H9 (cell line): ENCODE measurements around the gene CDH6. TPM values are rescaled to one million over a fixed set of nuclear protein-coding genes. Genes with fewer than 3 reads are reported as not detected.

ENCODE experiments used
- DNase-seq: peaks from one replicate; pipeline ENCODE4 v3.0.0-alpha.2; 2017
- H2AFZ ChIP-seq: one replicate; pipeline ENCODE4 v1.6.1; 2013; ENCODE audit warnings: mild to moderate bottlenecking, low read length, control low read depth, moderate library complexity
- H2AK5ac ChIP-seq: 2 replicates; pipeline ENCODE4 v1.6.1; 2013; ENCODE audit warnings: low read length, control low read depth, mixed read lengths; ENCODE audit not compliant: insufficient read length
- H2BK120ac ChIP-seq: one replicate; pipeline ENCODE4 v1.6.1; 2013; ENCODE audit warnings: low read depth, mild to moderate bottlenecking, low read length, control low read depth, inconsistent platforms; ENCODE audit not compliant: poor library complexity, severe bottlenecking
- H2BK12ac ChIP-seq: 2 replicates; pipeline ENCODE4 v1.6.1; 2013; ENCODE audit warnings: low read length, control low read depth, mixed read lengths, low read depth; ENCODE audit not compliant: insufficient read length
- H2BK15ac ChIP-seq: 2 replicates; pipeline ENCODE4 v1.6.1; 2013; ENCODE audit warnings: low read depth, low read length, control low read depth
- H2BK20ac ChIP-seq: one replicate; pipeline ENCODE4 v1.6.1; 2013; ENCODE audit warnings: low read depth, mild to moderate bottlenecking, low read length, control low read depth, inconsistent platforms; ENCODE audit not compliant: poor library complexity, severe bottlenecking
- H2BK5ac ChIP-seq: 2 replicates; pipeline ENCODE4 v1.6.1; 2013; ENCODE audit warnings: low read length, control low read depth, mixed read lengths; ENCODE audit not compliant: insufficient read length
- H3K14ac ChIP-seq: 2 replicates; pipeline ENCODE4 v1.6.1; 2013; ENCODE audit warnings: low read length, control low read depth; ENCODE audit not compliant: insufficient read depth
- H3K18ac ChIP-seq: 2 replicates; pipeline ENCODE4 v1.6.1; 2013; ENCODE audit warnings: low read depth, mild to moderate bottlenecking, mixed read lengths, low read length, control low read depth; ENCODE audit not compliant: insufficient read length
- H3K23ac ChIP-seq: 2 replicates; pipeline ENCODE4 v1.6.1; 2013; ENCODE audit warnings: low read length, control low read depth, mixed read lengths, low read depth; ENCODE audit not compliant: insufficient read length
- H3K23me2 ChIP-seq: 2 replicates; pipeline ENCODE4 v1.6.1; 2013; ENCODE audit warnings: low read depth, mild to moderate bottlenecking, mixed read lengths, low read length, control low read depth; ENCODE audit not compliant: insufficient read length, poor library complexity, severe bottlenecking
- H3K27ac ChIP-seq: 2 replicates; pipeline ENCODE4 v1.5.1; 2013; ENCODE audit warnings: low read length, control low read depth, mixed read lengths, low read depth; ENCODE audit not compliant: insufficient read length
- H3K27me3 ChIP-seq: 2 replicates; pipeline ENCODE4 v1.6.1; 2013; ENCODE audit warnings: low read length, control low read depth, inconsistent platforms; ENCODE audit not compliant: insufficient read depth
- H3K4ac ChIP-seq: 2 replicates; pipeline ENCODE4 v1.6.1; 2013; ENCODE audit warnings: low read depth, mild to moderate bottlenecking, control low read depth, inconsistent platforms, low read length, moderate library complexity
- H3K4me1 ChIP-seq: 2 replicates; pipeline ENCODE4 v1.6.1; 2013; ENCODE audit warnings: low read length, control low read depth, inconsistent platforms; ENCODE audit not compliant: insufficient read depth
- H3K4me2 ChIP-seq: 2 replicates; pipeline ENCODE4 v1.6.1; 2013; ENCODE audit warnings: low read length, control low read depth, mixed read lengths; ENCODE audit not compliant: insufficient read length, insufficient read depth
- H3K56ac ChIP-seq: 2 replicates; pipeline ENCODE4 v1.6.1; 2013; ENCODE audit warnings: low read depth, mild to moderate bottlenecking, mixed read lengths, low read length, control low read depth; ENCODE audit not compliant: insufficient read length
- H3K79me1 ChIP-seq: 2 replicates; pipeline ENCODE4 v1.6.1; 2013; ENCODE audit warnings: low read depth, mild to moderate bottlenecking, moderate library complexity, low read length, control low read depth, inconsistent platforms; ENCODE audit not compliant: insufficient read depth, poor library complexity, severe bottlenecking
- H3K79me2 ChIP-seq: 2 replicates; pipeline ENCODE4 v1.6.1; 2013; ENCODE audit warnings: low read length, control low read depth, inconsistent platforms; ENCODE audit not compliant: insufficient read depth
- H3K9ac ChIP-seq: 2 replicates; pipeline ENCODE4 v1.6.1; 2013; ENCODE audit warnings: low read length, control low read depth, mixed read lengths; ENCODE audit not compliant: insufficient read length; ENCODE audit errors: extremely low read depth
- H3K9me3 ChIP-seq: one replicate; pipeline ENCODE4 v1.6.1; 2013; ENCODE audit warnings: low read depth, low read length, inconsistent platforms; ENCODE audit not compliant: control insufficient read depth
- H3T11ph ChIP-seq: one replicate; pipeline ENCODE4 v1.6.1; 2013; ENCODE audit warnings: mild to moderate bottlenecking, low read length, control low read depth, inconsistent platforms
- H4K20me1 ChIP-seq: one replicate; pipeline ENCODE4 v1.6.1; 2013; ENCODE audit not compliant: control insufficient read depth, insufficient read length, insufficient read depth
- H4K5ac ChIP-seq: 2 replicates; pipeline ENCODE4 v1.6.1; 2013; ENCODE audit warnings: low read depth, mild to moderate bottlenecking, mixed read lengths, low read length, control low read depth; ENCODE audit not compliant: insufficient read length
- H4K8ac ChIP-seq: replicated peaks from 2 replicates; pipeline ENCODE4 v1.6.1; 2013; ENCODE audit warnings: low read length, control low read depth, mixed read lengths, low read depth; ENCODE audit not compliant: insufficient read length
- H4K91ac ChIP-seq: 2 replicates; pipeline ENCODE4 v1.6.1; 2013; ENCODE audit warnings: low read depth, mild to moderate bottlenecking, moderate library complexity, mixed read lengths, low read length, control low read depth; ENCODE audit not compliant: insufficient read length
- H3K27ac Mint-ChIP-seq, 3 experiments: 2 replicates in 2 of 3; 3 replicates in 1 of 3; pipeline ENCODE4 v1.8.0; 2020 to 2021; ENCODE audit warnings: mixed read lengths in 3 of 3, mild to moderate bottlenecking in 1 of 3, moderate library complexity in 1 of 3
- H3K27me3 Mint-ChIP-seq: 2 replicates; pipeline ENCODE4 v1.8.0; 2021; ENCODE audit warnings: low read depth, mild to moderate bottlenecking, moderate library complexity, mixed read lengths
- H3K36me3 Mint-ChIP-seq, 3 experiments: 2 replicates in 2 of 3; 3 replicates in 1 of 3; pipeline ENCODE4 v1.8.0; 2020 to 2021; ENCODE audit warnings: low read depth in 3 of 3, mixed read lengths in 3 of 3; ENCODE audit not compliant: insufficient read depth in 1 of 3
- H3K4me1 Mint-ChIP-seq, 2 experiments: 2 replicates each; pipeline ENCODE4 v1.8.0; 2020; ENCODE audit warnings: mixed read lengths in 2 of 2
- H3K4me3 Mint-ChIP-seq, 2 experiments: 2 replicates in 1 of 2; 3 replicates in 1 of 2; pipeline ENCODE4 v1.8.0; 2020 to 2021; ENCODE audit warnings: mild to moderate bottlenecking in 2 of 2, mixed read lengths in 2 of 2, moderate library complexity in 1 of 2
- H3K9me3 Mint-ChIP-seq, 2 experiments: 2 replicates in 1 of 2; 3 replicates in 1 of 2; pipeline ENCODE4 v1.8.0; 2020; ENCODE audit warnings: mild to moderate bottlenecking in 2 of 2, mixed read lengths in 2 of 2, moderate library complexity in 1 of 2
- WGBS: extraction: QIAGEN DNeasy Blood & Tissue Kit; methylation state at CpG from one replicate; pipeline ENCODE4 v1.1.7; 2013; ENCODE audit warnings: missing lambda C conversion rate, low lambda C conversion rate, mixed read lengths; ENCODE audit not compliant: insufficient read length; ENCODE audit errors: extremely low coverage; 5-methylcytosine and 5-hydroxymethylcytosine counted together
- total RNA-seq: library from RNA; stranded (reverse); gene quantifications from 2 replicates; pipeline ENCODE4 v1.2.1, GENCODE V29; 2021
- TF ChIP-seq, protein P1 (sequence below): fragments of 200-600 bp; sonication (generic); conservative IDR thresholded peaks from 3 replicates; pipeline ENCODE4 v1.8.0; 2021; ENCODE audit warnings: antibody characterized with exemption, mild to moderate bottlenecking

Gene CDH6
- total RNA-seq, 1 experiment from 2014 or later, result 11.7 TPM

GRCh38 chr5:31225613-31226012 is 32.1 kb downstream of the CDH6 start:
- Histone ChIP-seq H3K14ac (no peak overlapping the region), H3K9ac (no peak overlapping the region), H3K56ac (no peak overlapping the region), H3K4me2 (no peak overlapping the region), H2BK120ac (no peak overlapping the region), H3K23ac (no peak overlapping the region), H2BK5ac (no peak overlapping the region), H3K9me3 (no peaks in the 10 kb centered on the region), H3K23me2 (no peaks in the 10 kb centered on the region), H3K27me3 (no peaks in the 10 kb centered on the region), H4K8ac (no peak overlapping the region), H2BK20ac (no peak overlapping the region), H3K79me2 (no peaks in the 10 kb centered on the region), H3T11ph (no peak overlapping the region), H3K79me1 (no peaks in the 10 kb centered on the region), H2BK12ac (no peak overlapping the region), H4K5ac (no peak overlapping the region), H4K20me1 (no peaks in the 10 kb centered on the region), H2AK5ac (no peak overlapping the region), H3K4me1 (no peaks in the 10 kb centered on the region), H3K27ac (no peak overlapping the region), H4K91ac (no peak overlapping the region), H2AFZ (no peak overlapping the region), H2BK15ac (no peak overlapping the region), H3K4ac (no peak overlapping the region), H3K18ac (no peak overlapping the region)
- no CpG with 5 or more reads among the region's 3 CpGs for WGBS
- H3K9me3 Mint-ChIP-seq, result no peaks in the 10 kb centered on the region
- H3K36me3 Mint-ChIP-seq, result peaks cover 4 to 17% (median 5%) of the 10 kb centered on the region in 3 experiments; a peak in 3 of 7 replicates
- H3K4me3 Mint-ChIP-seq, result no peak overlapping the region
- H3K27ac Mint-ChIP-seq, result no peak overlapping the region
- DNase-seq, result no peak
- TF ChIP-seq, protein P1, sequence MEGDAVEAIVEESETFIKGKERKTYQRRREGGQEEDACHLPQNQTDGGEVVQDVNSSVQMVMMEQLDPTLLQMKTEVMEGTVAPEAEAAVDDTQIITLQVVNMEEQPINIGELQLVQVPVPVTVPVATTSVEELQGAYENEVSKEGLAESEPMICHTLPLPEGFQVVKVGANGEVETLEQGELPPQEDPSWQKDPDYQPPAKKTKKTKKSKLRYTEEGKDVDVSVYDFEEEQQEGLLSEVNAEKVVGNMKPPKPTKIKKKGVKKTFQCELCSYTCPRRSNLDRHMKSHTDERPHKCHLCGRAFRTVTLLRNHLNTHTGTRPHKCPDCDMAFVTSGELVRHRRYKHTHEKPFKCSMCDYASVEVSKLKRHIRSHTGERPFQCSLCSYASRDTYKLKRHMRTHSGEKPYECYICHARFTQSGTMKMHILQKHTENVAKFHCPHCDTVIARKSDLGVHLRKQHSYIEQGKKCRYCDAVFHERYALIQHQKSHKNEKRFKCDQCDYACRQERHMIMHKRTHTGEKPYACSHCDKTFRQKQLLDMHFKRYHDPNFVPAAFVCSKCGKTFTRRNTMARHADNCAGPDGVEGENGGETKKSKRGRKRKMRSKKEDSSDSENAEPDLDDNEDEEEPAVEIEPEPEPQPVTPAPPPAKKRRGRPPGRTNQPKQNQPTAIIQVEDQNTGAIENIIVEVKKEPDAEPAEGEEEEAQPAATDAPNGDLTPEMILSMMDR, result no peak
- H3K27me3 Mint-ChIP-seq, result no peaks in the 10 kb centered on the region; the same call in 1 of the 2 replicates
- peaks cover 4 to 6% of the 10 kb centered on the region in 2 experiments; a peak in 3 of 4 replicates for H3K4me1 Mint-ChIP-seq
